Fibroblast of the conjunctiva (primary cell): ENCODE data around the gene THRB.

Source experiments
- DNase-seq: peaks from one replicate; pipeline ENCODE4 v3.0.0-alpha.2; 2010; ENCODE audit warnings: low read depth

THRB gene

GRCh38 chr3:24487325-24488262 lies 7.1 kb downstream of the THRB start:
- DNase-seq = no peak

GRCh38 chr3:24485511-24485910 lies 9.1 kb downstream of the THRB start:
- no peak for DNase-seq

GRCh38 chr3:24483873-24484272 lies 10.8 kb downstream of the THRB start:
- no peak for DNase-seq

- no peak for DNase-seq
Measured at GRCh38 chr3:24482096-24482705, 12.4 kb downstream of the THRB start.

GRCh38 chr3:24481193-24481592 lies 13.5 kb downstream of the THRB start:
- DNase-seq = no peak

- no peak for DNase-seq
Measured at GRCh38 chr3:24480497-24480896, 14.2 kb downstream of the THRB start.

GRCh38 chr3:24479816-24480215 lies 14.8 kb downstream of the THRB start:
- no peak for DNase-seq

GRCh38 chr3:24476871-24477656 lies 17.6 kb downstream of the THRB start:
- DNase-seq = no peak

GRCh38 chr3:24475925-24476324 lies 18.7 kb downstream of the THRB start:
- no peak for DNase-seq

- DNase-seq = no peak
Measured at GRCh38 chr3:24474862-24475261, 19.8 kb downstream of the THRB start.

GRCh38 chr3:24472358-24472757 lies 22.3 kb downstream of the THRB start:
- no peak for DNase-seq

- no peak for DNase-seq
Measured at GRCh38 chr3:24471486-24471885, 23.2 kb downstream of the THRB start.

GRCh38 chr3:24470277-24470676 lies 24.4 kb downstream of the THRB start:
- no peak for DNase-seq

- DNase-seq = no peak
Measured at GRCh38 chr3:24464389-24464788, 30.3 kb downstream of the THRB start.

GRCh38 chr3:24462737-24463136 lies 31.9 kb downstream of the THRB start:
- no peak for DNase-seq

- no peak for DNase-seq
Measured at GRCh38 chr3:24460974-24461373, 33.7 kb downstream of the THRB start.

- no peak for DNase-seq
Measured at GRCh38 chr3:24457719-24458118, 36.9 kb downstream of the THRB start.

- no peak for DNase-seq
Measured at GRCh38 chr3:24454856-24455255, 39.8 kb downstream of the THRB start.

GRCh38 chr3:24454393-24454792 lies 40.3 kb downstream of the THRB start:
- DNase-seq = no peak

- DNase-seq = no peak
Measured at GRCh38 chr3:24451461-24452099, 43.1 kb downstream of the THRB start.

- no peak for DNase-seq
Measured at GRCh38 chr3:24450160-24450907, 44.3 kb downstream of the THRB start.
